ENCODE measurements around the gene KIF19.

Gene KIF19

GRCh38 chr17:74342224-74342623 is 16.2 kb downstream of the KIF19 start:
- no peak for FAIRE-seq

- no peak for FAIRE-seq
These were observed 17.1 kb downstream of the KIF19 start for GRCh38 chr17:74343121-74343520.

DNA sequence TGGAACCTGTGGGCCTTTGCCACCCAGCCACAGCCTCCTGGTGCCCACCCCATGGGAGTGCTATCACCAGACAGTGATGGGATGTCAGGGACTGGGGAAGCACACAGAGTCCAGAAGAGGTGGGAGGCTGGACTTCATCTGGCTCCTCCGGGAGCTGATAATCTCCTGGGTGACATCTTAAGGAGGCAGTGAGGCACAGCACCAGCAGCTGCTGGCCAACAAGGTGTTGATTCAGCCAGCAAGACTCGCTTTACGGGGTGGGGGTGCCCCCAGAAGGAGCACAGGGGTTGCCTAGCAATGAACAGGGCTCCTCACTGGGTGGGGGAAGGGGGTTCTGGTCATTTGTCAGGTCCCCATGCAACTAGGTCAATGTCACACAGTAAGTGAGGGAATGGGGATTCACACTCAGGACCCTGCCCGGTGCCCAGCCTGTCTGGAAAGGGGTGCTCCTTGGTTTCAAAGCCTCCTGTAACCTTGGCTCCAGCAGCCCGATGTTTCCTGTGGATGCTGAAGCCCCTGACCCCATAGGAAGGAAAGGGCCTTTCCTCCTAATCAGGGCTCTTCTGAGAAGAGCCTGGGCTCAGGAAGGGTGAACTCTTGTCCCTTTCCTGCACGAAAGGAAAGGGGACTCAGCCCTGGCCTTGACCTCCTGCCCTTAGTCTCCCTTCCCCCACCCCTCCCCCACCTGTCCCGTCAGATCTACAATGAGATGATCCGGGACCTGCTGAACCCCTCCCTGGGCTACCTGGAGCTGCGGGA is 17.7 kb downstream of the KIF19 start:
- FAIRE-seq: no peak

DNA sequence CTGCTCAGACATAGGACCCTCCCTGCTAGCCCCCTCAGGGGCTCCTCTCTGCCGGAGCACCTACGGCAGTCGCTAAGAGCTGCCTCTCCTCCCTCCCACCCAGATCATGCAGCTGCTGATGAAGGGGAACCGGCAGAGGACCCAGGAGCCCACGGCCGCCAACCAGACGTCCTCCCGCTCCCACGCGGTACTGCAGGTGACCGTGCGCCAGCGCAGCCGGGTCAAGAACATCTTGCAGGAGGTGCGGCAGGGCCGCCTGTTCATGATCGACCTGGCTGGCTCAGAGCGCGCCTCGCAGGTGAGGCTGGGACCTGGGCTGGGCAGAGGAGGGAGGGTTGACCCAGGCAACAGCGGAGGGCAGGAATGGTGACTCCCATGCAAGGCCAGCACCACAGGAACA is 18.6 kb downstream of the KIF19 start:
- no peak for FAIRE-seq

DNA sequence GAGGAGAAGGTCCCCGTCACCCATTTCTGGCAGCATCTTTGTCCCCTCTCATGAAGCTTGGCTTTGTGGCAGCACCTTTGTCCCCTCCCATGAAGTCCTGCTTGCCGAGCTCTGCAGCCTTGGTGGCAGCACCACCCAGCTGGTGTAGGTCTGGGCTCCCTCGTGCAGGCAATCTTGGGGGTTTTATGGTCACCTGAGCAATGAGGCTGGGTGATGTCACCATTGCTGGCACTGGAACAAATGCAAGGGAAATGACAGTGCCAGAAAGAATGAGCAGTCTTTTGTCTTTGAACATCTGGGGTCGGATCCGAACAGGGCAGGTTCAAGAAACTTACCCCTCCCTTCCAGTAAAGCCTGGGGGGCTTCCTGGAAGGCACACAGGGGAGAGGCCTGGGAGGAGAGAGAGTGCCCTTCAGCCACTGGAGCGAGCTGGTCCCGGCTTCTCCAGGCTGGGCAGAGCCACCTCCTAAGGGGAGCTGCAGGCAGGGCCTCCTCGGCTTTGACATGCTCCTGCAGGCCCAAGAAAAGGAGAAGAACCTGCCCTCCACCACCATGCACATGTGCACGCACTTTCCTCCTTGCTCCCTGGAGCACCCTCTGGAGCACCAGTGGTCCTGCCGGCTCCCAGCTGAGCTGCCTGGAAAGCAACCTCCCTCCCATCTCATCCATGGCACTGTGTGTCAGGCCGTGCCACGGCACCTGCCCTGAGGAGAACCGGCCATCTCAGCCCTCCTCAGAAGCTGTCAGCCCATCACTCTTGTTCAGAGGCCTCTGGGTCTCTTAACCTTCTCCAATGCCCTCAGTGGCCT is 19.6 kb downstream of the KIF19 start:
- no peak for FAIRE-seq

DNA sequence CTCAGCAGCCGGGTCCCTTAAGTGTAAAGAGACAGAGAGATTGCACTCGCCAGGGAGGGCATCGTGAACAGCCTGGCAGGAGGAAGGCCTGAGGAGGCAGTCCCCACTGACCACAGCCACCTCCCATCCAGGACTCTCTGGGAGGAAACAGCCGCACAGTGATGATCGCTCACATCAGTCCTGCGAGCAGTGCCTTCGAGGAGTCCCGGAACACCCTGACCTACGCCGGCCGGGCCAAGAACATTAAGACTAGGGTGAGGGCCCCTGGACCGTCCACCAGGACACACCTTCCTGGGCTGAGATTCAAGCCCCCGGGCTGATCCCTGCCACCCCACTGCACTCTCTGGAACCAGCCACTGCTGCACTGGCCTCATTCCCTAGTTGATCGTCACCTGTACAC is 21.6 kb downstream of the KIF19 start:
- no peak for FAIRE-seq

- FAIRE-seq: no peak
These were observed 23.1 kb downstream of the KIF19 start for GRCh38 chr17:74349120-74349519.

- no peak for FAIRE-seq
These were observed 24.5 kb downstream of the KIF19 start for GRCh38 chr17:74350486-74350885.

DNA sequence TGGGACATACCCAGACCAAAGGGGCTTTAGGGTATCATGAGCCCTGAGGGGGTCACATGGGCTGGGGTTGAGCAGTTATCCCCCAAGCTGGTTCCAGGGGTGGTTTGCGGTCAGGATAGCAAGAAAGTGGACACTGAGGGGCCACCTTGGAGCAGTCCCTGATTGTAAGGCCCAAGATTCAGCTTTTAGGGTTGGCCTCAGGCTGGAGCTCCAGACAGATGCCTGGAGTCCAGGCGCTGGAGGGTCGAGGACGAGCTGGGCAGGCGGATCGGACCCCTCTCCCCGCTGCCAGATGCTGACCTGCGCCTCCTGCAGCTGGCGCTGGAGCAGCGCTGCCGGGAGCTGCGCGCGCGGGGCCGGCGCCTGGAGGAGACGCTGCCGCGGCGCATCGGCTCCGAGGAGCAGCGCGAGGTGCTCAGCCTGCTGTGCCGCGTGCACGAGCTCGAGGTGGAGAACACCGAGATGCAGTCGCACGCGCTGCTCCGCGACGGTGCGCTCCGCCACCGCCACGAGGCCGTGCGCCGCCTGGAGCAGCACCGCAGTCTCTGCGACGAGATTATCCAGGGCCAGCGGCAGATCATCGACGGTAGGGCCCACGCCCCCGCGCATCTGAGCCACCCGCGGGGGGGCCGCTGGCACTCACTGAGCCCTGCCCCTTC is 25.7 kb downstream of the KIF19 start:
- no peak for FAIRE-seq

GRCh38 chr17:74353446-74354060 is 27.5 kb downstream of the KIF19 start:
- no peak for FAIRE-seq

DNA sequence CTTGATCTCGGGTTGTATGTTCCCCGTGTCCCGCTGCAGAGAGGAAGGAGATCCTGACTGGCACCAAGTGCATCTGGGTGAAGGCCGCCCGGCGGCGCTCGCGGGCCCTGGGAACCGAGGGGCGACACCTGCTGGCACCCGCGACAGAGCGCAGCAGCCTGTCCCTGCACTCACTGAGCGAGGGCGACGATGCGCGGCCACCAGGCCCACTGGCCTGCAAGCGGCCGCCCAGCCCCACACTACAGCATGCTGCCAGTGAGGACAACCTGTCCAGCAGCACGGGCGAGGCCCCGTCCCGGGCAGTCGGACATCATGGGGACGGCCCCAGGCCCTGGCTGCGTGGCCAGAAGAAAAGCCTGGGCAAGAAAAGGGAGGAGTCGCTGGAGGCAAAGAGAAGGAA is 28.1 kb downstream of the KIF19 start:
- FAIRE-seq: no peak

DNA sequence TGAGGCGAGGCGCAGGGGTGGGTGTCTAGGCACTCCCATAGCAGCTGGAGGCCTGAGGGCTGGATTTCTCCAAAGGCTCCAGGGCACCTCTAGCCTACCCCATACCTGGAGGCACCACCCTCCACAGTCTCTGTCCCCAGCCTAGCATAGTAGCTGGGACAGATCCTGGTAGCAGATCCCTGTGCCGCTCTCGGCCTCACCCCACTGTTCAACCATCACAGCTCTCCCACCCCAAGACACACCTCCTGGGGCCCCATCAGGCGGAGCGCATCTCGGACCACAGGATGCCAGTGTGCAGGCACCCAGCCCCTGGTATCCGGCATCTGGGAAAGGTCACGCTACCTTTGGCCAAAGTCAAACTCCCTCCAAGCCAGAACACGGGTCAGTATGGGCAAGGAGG is 28.5 kb downstream of the KIF19 start:
- no peak for FAIRE-seq

DNA sequence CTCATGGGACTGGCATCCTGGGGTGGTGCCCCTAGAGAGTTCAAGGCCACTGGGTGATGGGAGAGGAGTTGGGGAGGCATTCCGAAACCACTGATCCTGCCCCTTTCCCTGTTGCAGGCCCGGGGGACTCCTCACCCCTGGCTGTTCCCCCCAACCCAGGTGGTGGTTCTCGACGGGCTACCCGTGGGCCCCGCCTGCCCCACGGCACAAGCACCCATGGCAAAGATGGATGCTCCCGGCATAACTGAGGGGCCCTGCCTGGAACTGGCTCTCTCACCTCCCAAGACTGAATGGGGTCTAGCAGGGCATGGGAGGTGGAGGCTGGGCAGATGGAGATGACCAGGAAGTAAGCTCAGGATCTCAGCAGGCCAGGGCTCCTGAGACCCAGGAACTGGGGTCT is 29.0 kb downstream of the KIF19 start:
- FAIRE-seq: no peak

DNA sequence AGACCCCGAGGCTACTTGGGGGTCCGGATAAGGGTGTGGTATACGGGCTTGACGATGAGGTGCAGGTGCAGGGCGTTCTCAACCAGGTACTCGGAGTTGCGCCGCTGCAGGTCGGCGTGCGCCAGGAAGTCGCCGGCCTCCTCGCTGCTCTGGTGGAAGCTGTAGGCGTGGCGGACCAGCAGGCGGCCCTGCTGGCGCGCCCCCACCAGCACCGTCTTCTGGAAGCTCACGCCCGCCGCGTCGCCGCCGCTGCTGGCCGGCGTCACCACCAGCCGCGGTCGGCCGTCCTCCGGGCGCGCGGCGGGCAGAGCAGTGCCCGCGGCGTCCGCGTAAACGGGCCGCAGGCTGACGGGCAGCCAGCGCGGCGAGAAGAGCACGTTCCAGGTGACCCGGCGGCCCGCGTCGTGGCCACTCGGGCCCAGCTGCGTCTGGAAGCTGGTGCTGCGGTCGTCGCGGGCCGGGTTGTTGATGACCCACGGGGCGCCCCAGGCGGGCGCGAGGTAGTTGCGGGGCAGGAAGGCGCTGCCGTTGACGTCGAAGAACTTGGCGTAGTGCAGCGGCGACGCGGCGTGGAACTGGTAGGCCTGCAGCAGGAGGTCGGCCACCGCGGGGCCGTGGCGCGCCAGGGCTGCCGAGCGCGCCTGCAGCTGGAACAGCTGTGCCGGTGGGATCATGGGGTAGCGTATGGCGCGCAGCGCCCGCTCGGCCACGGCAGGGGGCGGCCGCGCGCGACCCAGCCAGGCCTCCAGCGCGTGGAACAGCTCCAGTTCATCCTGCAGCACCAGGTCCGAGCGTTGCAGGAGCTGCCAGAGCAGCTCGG is 30.8 kb downstream of the KIF19 start:
- no peak for FAIRE-seq

DNA sequence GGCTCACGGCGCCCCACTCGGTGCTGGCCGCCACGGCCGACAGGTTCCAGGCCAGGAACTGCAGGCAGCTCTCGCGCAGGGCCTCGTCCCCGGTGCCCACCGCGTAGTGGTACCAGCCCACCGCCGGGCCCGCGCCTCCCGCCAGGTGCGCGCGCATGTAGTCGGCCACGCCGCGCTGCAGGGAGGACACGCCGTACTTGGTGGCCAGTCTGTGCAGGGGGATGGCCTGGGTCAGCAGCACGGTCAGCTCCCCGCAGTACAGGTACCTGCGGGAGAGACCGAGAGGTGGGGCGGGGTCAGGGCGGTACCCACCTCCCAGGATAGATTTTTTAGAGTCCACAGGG is 31.4 kb downstream of the KIF19 start:
- no peak for FAIRE-seq

DNA sequence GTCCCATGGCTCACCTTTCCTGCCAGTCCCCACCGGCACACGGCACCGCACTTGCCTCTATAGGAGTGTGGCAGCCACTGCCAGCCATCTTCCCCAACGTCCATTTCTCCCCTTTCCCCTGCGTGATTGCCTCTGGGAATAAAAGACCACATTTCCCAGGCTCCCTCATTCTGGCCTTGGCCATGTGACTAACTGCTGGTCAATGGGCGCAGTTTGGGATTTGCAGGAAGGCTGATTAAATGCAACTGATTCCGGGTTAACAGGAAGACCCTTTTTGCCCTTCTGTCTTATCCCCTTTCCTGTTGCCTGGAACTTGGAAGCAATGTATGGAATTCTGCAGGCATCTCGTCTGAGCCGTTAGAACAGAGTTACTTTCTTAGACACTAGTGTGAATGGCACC is 32.7 kb downstream of the KIF19 start:
- no peak for FAIRE-seq

DNA sequence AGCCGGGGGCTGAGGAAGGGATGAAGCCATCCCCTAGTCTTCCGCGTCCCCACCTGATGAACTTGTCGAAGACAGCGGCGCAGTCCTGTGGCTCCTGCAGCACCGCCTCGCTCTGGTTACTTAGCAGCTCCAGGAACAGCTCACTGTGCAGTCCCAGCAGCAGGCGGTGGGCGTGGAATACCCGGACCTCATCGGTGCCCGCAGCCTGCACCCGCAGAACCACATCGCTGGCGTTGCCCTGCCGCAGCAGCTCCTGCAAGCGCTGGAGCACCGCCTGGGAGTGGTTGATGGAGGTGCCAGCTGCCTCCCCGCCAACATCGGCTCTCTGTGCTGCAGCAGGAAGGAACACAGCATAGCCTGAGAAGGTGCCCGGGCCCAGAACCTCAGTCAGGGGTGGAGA is 33.9 kb downstream of the KIF19 start:
- no peak for FAIRE-seq

DNA sequence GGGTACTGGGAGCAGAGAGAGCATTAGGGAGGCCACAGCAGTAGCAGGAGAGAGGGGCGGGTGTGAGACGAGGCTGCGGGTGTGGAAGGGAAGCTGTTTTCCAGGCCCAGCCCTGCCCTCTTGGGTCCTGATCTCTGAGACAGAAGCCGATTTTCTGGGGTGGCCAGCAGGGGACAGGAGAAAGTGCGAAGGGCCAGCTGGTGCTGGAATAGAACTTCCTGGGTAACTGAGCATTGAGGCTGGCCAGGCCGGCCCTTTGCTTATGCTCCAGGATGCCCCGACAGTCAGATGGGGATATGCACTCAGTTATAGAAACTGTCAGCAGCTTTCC is 34.8 kb downstream of the KIF19 start:
- no peak for FAIRE-seq

GRCh38 chr17:74361230-74362068 is 35.4 kb downstream of the KIF19 start, which contains the start of gene BTBD17:
TSS of gene BTBD17 (minus strand) at chr17:74361868. CDS start at chr17:74361819, 49 bp downstream.
- no peak for FAIRE-seq

DNA sequence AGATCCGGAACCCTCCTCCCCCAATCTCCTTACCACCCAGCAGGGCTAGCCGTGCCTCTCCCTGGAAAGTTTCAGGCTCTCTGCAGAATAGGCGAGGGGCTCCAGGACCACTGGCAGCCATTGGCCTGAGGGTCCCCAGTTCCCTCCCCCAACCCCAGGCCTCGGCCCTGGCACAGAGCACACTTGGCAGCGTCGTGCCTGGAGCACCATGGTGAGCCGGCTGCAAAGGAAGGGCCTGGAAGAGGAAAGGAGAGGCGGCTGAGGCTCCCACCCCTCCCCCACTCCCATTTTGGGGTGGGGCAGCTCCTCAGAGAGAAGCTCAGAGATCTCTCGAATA is 36.0 kb downstream of the KIF19 start:
- no peak for FAIRE-seq

- no peak for FAIRE-seq
These were observed 36.9 kb downstream of the KIF19 start for GRCh38 chr17:74362810-74363498.
